HG03439 (cell line): ENCODE measurements around the gene EPB41L3.

Source experiments
- ATAC-seq: cut with Tn5 transposase; IDR thresholded peaks from one replicate; pipeline ENCODE4 v1.9.1; 2021; ENCODE audit warnings: mild to moderate bottlenecking, moderate library complexity; ENCODE audit not compliant: unreplicated experiment

Gene EPB41L3

DNA sequence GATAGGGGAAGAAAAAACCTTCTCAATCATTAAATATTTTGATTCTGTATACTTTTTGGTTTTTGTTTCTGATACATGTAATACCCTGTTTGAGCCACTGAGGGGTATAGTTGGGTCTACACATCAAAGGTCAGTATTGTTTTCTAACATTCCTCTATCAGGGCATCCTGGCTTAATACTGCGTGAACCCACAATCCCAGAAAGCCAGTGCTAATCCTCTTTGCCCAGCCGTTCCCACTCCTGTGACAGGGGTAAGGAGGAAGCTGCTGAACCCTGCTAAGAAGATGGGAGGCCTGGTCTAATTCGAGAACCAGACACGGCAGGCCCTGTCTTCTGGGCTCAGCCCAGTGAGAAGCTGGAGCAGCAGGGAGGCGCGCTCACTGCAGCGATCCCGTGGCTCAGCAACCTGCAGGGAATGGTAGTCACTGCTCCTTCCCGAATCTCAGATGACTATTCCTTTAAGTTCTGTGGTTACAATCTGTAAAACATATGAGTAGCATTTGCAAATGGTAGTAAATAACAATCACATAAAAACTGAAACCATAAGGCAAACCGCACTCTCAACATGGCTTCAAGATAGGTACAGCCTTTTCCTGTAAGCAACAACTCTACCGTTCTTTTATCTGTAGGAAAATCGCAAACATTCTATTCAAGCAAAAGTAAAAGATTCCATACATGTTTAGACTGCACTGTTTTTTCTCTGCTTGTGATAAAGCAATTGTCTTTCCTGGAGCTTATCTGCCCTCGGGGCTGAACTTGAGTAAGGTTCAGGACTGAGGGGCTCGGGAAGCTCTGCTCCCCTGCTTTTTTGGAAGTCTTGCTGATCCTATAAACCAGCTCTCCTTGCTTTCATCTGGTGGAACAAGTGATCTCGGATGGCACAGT lies 87.0 kb downstream of the EPB41L3 start:
- ATAC-seq, result no peak

DNA sequence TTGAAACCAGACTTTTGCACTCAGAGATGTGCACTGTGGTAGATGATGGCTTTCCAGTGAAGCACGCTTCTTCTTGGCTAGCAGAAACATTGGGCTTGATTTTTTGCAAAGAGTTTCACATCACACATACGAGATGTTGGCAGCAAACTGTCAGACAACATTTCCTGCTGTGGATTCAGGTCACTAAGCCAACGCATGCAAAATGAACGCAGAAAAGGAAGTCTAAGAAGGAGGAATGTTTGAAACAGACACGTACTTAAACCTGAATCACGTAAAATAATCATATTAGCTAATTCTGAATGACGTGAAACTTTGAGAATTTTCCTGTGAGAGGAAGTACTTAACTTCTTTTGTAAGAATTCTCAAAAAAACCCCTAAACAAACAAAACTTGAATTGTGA lies 88.1 kb downstream of the EPB41L3 start:
- no peak for ATAC-seq

DNA sequence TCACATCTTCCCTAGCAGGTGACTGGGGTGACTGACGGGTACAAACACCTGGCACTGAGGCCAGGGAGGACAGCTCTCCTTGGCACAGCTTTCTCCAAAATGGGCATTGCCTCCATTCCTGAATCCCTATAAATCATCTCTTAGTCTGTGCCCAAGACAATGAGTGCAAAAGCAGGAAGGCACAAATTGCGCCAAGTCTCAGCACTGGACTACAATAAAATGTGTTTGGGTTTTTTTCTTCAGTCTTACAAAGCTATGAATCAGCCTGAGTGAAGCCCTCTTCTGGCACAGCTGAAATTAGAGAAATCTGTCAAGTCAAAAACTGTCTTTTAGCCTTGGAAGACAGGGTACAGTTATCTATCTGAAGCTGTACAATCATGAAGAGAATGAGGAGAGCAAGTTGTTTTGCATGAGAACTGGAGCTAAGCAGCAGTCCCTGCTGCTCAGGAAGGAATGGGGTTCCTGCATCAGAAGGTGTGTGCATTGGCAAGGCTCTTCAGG lies 90.8 kb downstream of the EPB41L3 start:
- no peak for ATAC-seq

DNA sequence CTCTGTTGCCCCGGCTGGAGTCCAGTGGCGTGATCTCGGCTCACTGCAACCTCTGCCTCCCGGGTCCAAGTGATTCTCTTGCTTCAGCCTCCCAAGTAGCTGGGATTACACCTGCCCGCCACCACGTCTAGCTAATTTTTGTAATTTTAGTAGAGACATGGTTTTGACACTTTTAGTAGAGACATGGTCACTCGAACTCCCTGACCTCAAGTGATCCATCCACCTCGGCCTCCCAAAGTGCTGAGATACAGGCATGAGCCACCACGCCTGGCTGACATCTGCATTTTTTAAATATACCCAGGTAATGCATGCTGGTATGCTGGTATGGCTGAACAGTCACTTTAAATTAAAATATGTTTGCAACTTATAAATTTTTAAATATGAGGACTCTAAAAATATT lies 91.9 kb downstream of the EPB41L3 start:
- ATAC-seq, result no peak

- ATAC-seq, result no peak
Measured at GRCh38 chr18:5451150-5451549, 92.6 kb downstream of the EPB41L3 start.

DNA sequence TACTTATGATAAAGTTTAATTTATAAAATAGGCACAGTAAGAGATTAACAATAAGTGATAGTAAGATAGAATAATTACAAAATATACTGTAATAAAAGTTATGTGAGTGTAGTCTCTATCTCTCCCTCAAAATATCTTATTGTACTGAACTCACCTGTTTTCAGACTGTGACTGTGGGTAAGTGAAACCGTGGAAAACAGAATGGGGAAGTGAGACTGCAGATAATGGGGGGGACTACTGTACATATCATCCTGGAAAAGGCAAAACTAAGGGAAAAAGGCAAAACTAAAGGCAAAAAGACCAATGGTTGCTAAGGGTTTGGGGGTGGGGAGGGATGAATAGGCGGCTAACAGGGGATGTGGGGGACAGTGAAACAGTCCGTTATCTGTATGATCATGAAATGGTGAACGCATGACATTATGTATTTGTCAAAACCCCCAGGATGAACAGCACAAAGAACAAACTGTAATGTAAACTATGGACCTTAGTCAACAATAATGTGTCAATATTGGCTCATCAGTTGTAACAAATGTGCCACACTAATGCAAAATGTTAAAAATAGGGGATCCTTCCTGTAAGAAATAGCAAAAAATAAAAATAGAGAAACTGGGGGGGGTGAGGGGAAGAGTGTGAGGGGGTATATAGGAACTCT lies 93.8 kb downstream of the EPB41L3 start:
- no peak for ATAC-seq

DNA sequence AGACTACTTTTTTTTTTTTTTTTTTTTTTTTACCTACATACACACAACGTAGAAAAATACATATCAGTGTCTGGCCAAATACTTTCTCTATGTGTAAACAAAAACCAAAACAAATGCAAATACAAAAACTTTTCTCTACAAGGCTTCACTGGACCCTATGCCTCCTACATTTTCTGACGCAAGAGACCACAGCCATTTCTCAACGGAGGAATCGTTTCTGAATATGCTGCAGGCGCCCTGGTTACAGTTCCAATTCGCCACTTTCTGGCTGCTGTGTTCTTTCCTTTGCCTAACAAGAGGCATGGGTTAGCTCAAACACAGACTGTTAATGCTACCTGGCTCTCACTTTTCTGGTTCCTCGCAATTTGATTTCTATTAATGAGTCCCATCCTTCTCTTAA lies 96.4 kb downstream of the EPB41L3 start:
- no peak for ATAC-seq

DNA sequence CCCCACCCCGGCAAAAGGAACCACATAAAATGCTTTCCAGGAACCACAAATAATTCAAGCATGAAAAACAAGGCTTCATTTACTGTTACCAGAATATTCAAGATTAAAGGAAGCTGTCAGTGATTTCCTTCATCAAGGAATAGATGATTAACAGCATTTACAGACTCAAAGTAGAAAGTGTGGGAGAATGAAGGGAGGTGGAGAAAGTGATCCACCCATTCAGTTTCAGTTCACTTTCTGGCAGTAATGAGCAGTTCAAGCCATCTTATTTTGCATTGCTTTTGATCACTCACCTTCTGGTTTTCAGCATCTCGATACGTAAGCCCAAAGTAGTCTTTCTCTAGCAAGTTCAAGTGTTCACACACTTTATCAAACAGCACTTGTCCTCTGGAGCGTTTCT lies 99.0 kb downstream of the EPB41L3 start:
- ATAC-seq, result no peak

- no peak for ATAC-seq
Measured at GRCh38 chr18:5444269-5444668, 99.5 kb downstream of the EPB41L3 start.

GRCh38 chr18:5439986-5440696 lies 103.7 kb downstream of the EPB41L3 start:
- no peak for ATAC-seq

GRCh38 chr18:5434425-5434824 lies 109.4 kb downstream of the EPB41L3 start:
- ATAC-seq, result no peak

- ATAC-seq, result no peak
Measured at GRCh38 chr18:5431836-5432575, 111.8 kb downstream of the EPB41L3 start.

DNA sequence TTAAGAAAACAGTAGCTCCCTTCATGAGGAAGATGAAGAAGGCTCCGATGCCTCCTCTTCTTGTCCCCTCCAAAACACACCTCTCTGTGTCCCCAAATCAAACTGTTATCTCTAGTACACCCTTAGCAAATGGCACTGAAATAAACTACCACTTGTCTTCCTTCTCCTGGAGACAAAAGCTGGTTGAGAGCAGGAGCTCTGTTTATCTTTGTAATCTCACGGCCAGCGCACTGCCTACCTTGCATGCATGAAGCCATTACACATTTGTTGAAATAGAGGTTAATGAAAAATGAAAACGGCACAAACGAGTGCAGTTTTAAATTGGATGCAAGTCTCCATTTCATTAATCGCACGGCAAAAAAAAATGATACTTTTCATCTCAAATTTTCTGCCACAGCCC lies 113.7 kb downstream of the EPB41L3 start:
- ATAC-seq, result no peak

GRCh38 chr18:5429681-5430080 lies 114.1 kb downstream of the EPB41L3 start:
- no peak for ATAC-seq

DNA sequence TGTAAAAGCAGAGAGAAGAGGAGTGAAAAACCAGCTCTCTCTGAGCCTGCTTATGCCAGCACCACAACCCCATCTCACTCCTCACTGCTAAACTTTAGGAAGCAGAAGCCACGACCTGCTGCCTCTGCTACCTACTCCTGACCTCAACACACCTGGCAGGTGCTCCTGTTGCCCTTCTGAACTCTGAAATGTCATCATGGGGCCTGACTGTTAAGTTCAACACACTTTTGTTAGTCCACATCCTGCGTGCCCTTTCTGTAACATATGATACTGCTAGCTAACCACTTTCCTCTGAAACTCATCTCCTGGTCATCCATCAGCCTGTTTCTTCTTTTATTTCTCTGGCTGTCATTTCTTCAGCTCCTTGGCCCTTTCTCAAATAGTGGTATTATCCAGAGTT lies 118.1 kb downstream of the EPB41L3 start:
- no peak for ATAC-seq

DNA sequence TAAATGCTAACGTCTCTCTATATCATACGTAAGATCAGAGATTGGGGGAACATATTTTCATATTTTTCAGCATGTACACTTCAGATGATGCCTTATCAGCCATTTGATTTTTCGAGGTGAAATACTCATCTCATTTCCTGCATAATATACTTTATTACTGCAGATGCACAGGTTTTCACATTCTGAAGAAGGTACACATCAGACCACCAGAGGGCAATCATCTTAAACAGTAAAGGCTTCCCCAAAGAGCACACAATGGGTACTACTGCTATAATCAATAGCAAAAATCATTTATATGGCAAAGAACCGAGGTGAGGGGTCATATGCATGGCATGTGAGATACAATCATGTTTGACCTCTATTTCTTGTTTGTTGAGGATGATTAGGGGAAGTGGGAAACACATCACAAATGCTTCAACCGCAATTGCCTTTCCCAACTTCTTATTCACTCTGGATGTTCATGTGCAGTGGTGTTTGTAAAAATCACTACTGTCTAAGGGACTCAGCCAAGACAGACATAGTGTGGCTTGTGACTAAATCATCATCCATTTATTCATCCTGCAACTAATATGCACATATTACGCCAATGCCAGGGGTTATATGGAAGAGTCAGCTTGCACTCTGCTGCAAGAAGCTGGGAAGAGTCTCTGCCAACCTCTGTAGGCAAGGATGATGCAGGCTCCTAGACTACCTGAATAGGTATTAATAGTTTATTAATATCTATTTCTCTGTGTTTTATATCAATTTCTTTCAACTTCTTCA lies 118.7 kb downstream of the EPB41L3 start:
- no peak for ATAC-seq

DNA sequence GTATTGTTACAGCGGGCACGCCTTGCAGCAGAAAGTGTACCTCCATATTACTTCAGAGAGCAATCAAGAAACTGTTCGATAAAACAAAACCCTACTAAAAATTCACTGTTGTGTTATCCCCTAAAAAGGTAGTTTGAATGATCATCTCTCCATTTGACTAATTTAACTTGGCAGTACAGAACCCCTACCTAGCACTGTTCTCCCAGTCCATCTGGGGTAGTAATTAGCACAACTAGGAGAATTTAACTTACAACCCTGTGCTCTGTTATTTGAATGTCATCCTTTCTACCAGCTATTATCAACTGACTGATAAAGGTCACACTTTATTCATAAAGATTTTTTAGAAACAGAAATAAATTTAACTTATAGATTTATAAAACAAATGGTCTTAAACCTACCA lies 121.2 kb downstream of the EPB41L3 start:
- no peak for ATAC-seq

GRCh38 chr18:5421981-5422380 lies 121.8 kb downstream of the EPB41L3 start:
- ATAC-seq, result no peak

- ATAC-seq, result no peak
Measured at GRCh38 chr18:5420906-5421305, 122.9 kb downstream of the EPB41L3 start.

- ATAC-seq, result no peak
Measured at GRCh38 chr18:5419601-5420000, 124.2 kb downstream of the EPB41L3 start.
